Spleen (tissue), 11 donors: ENCODE data around the gene BCL2L2. TPM values are rescaled to one million over a fixed set of nuclear protein-coding genes. Genes with fewer than 3 reads are reported as not detected.

Experiments
- DNase-seq: peaks from one replicate; pipeline ENCODE4 v3.0.0-alpha.2; 2020
- H3K27ac ChIP-seq, 8 donors: fragments of 200-600 bp; sonication (generic) in 7 of 8; 1 replicate in 4 of 8; 2 replicates in 4 of 8; pipeline versions ENCODE4 v1.5.0 to v1.8.0; 2016 to 2021; ENCODE audit warnings: inconsistent platforms in 4 of 8, mild to moderate bottlenecking in 4 of 8, moderate library complexity in 1 of 8
- H3K27me3 ChIP-seq, 7 donors: fragments of 200-600 bp; sonication (generic) in 6 of 7; replicated peaks in 1 of 7; 1 replicate in 4 of 7; 2 replicates in 3 of 7; pipeline versions ENCODE4 v1.5.0 to v1.8.0; 2016 to 2021; ENCODE audit warnings: inconsistent platforms in 3 of 7, mild to moderate bottlenecking in 1 of 7
- H3K36me3 ChIP-seq, 6 donors: fragments of 200-600 bp; sonication (generic) in 5 of 6; 1 replicate in 4 of 6; 2 replicates in 2 of 6; pipeline versions ENCODE4 v1.5.0 to v1.8.0; 2016 to 2021; ENCODE audit warnings: inconsistent platforms in 2 of 6
- H3K4me1 ChIP-seq, 6 donors: fragments of 200-600 bp; sonication (generic) in 5 of 6; 1 replicate in 3 of 6; 2 replicates in 3 of 6; pipeline versions ENCODE4 v1.5.0 to v1.8.0; 2016 to 2021; ENCODE audit warnings: inconsistent platforms in 3 of 6
- H3K4me3 ChIP-seq, 8 donors: fragments of 200-600 bp; sonication (generic) in 7 of 8; 1 replicate in 4 of 8; 2 replicates in 4 of 8; pipeline versions ENCODE4 v1.5.0 to v1.8.0; 2016 to 2021; ENCODE audit warnings: inconsistent platforms in 4 of 8, mild to moderate bottlenecking in 4 of 8, moderate library complexity in 2 of 8
- H3K9me3 ChIP-seq, 8 donors: fragments of 200-600 bp; sonication (generic) in 7 of 8; 1 replicate in 4 of 8; 2 replicates in 4 of 8; pipeline versions ENCODE4 v1.5.0 to v1.8.0; 2016 to 2021; ENCODE audit warnings: inconsistent platforms in 4 of 8
- CTCF ChIP-seq, 11 experiments: fragments of 200-600 bp in 7 of 11; fragments of 450-650 bp in 4 of 11; sonication (generic) in 4 of 11; IDR thresholded peaks in 8 of 11; conservative IDR thresholded peaks in 3 of 11; 1 replicate in 7 of 11; 2 replicates in 4 of 11; pipeline versions ENCODE4 v1.4.0 to v1.8.0; 2016 to 2021; ENCODE audit warnings: antibody characterized with exemption in 11 of 11, inconsistent platforms in 4 of 11, mild to moderate bottlenecking in 1 of 11
- POLR2A ChIP-seq, 3 donors: fragments of 450-650 bp; IDR thresholded peaks; one replicate each; pipeline ENCODE4 v1.5.1; 2017; ENCODE audit warnings: antibody characterized with exemption in 3 of 3, mild to moderate bottlenecking in 1 of 3
- POLR2AphosphoS5 ChIP-seq, 3 donors: sonication (generic); formaldehyde crosslinking; IDR thresholded peaks; one replicate each; pipeline ENCODE4 v1.5.1; 2017; ENCODE audit warnings: antibody characterized with exemption in 3 of 3
- WGBS, 5 donors: extraction: QIAGEN DNeasy Blood & Tissue Kit in 3 of 5; methylation state at CpG; one replicate each; pipeline versions ENCODE4 v1.1.5 to v1.1.7; 2013 to 2018; 5-methylcytosine and 5-hydroxymethylcytosine counted together
- intact Hi-C: fragments of 100-400 bp; cut with DNase I; formaldehyde crosslinking; loops from one replicate; pipeline ENCODE4 v1.15.0; 2023; ENCODE audit warnings: low total_unique reads
- polyA plus RNA-seq, 3 donors: library from polyadenylated mRNA; stranded (reverse); fragments of 200-250 nt; gene quantifications; one replicate each; pipeline ENCODE4 v1.2.1, GENCODE V29; 2013
- total RNA-seq, 7 donors: library from RNA; depleted of rRNA in 3 of 7; stranded (reverse); fragments of >200 nt in 3 of 7; fragmentation: NEBNext Ultra II Directional in 4 of 7; extraction: Animal tissue kit (Norgen Biotek cat#: 25700) in 4 of 7; gene quantifications; one replicate each; pipeline versions ENCODE4 v1.1.0 to v1.2.1, GENCODE V29; 2016 to 2021
- donor health status: healthy with polysubstance abuse.
- donor health status: DM: no; HTN: no; CAD: no; lungs with moderate emphysema.
- donor health status: DM: no; HTN: no; CAD: no.
- donor health status: Bipolar disorder and iron deficiency.
- donor health status: healthy.
- donor health status: DM: no; HTN: no; CAD: no.
- donor health status: DM: yes; HTN: yes; CAD: no.

BCL2L2 gene
- total and polyA plus RNA-seq, 10 donors, result 5.4 to 34.6 (median 19.3) TPM

- no peaks in the 10 kb centered on the region for H3K9me3 ChIP-seq
- intact Hi-C loops, result no loop called here
- H3K27me3 ChIP-seq, result peaks cover 0 to 64% (median 4%) of the 10 kb centered on the region in 7 donors
- H3K4me1 ChIP-seq, result no peaks in the 10 kb centered on the region
- 74 to 91% (median 81%) methylated on average over 7 to 11 of the region's 11 CpGs for WGBS, 5 donors
- DNase-seq, result peak; percentile 44
- no peak overlapping the region for H3K4me3 ChIP-seq
- TF ChIP-seq POLR2A (IDR thresholded peaks at IDR 0.05), result no peak
- TF ChIP-seq CTCF (IDR thresholded peaks at IDR 0.05 in 8 of 11, conservative IDR thresholded peaks at IDR 0.05 in 3 of 11), result no peak
- TF ChIP-seq POLR2AphosphoS5 (IDR thresholded peaks at IDR 0.05), result no peak
- peaks cover 0 to 12% (median 0%) of the 10 kb centered on the region in 6 donors for H3K36me3 ChIP-seq
- no peak overlapping the region for H3K27ac ChIP-seq
Observed at GRCh38 chr14:23359167-23359626, 52.6 kb downstream of the BCL2L2 start.

- TF ChIP-seq CTCF (IDR thresholded peaks at IDR 0.05 in 8 of 11, conservative IDR thresholded peaks at IDR 0.05 in 3 of 11), result no peak
- no peak for TF ChIP-seq POLR2A (IDR thresholded peaks at IDR 0.05)
- TF ChIP-seq POLR2AphosphoS5 (IDR thresholded peaks at IDR 0.05), result no peak
- Histone ChIP-seq H3K4me3 (no peak overlapping the region), H3K4me1 (peaks cover 0 to 2% (median under 1%) of the 10 kb centered on the region in 6 donors), H3K27me3 (peaks cover 0 to 64% (median 11%) of the 10 kb centered on the region in 7 donors), H3K9me3 (no peaks in the 10 kb centered on the region), H3K36me3 (peaks cover 0 to 12% (median 0%) of the 10 kb centered on the region in 6 donors), H3K27ac (no peak overlapping the region)
- intact Hi-C loops, result no loop called here
- DNase-seq, result peak; percentile 45
- 85 to 91% (median 89%) methylated on average over 16 to 22 of the region's 22 CpGs for WGBS, 5 donors
Observed at GRCh38 chr14:23359722-23360447, 53.3 kb downstream of the BCL2L2 start.

- Histone ChIP-seq H3K4me1 (peaks cover 0 to 8% (median 6%) of the 10 kb centered on the region in 6 donors), H3K4me3 (no peak overlapping the region), H3K36me3 (peaks cover 0 to 12% (median 0%) of the 10 kb centered on the region in 6 donors), H3K9me3 (no peaks in the 10 kb centered on the region), H3K27me3 (peaks cover 0 to 65% (median 17%) of the 10 kb centered on the region in 7 donors), H3K27ac (no peak overlapping the region)
- WGBS, 5 donors, result 75 to 84% (median 78%) methylated on average over 8 to 11 of the region's 11 CpGs
- intact Hi-C loops, result no loop called here
- TF ChIP-seq CTCF (IDR thresholded peaks at IDR 0.05 in 8 of 11, conservative IDR thresholded peaks at IDR 0.05 in 3 of 11), result no peak
- no peak for TF ChIP-seq POLR2AphosphoS5 (IDR thresholded peaks at IDR 0.05)
- no peak for TF ChIP-seq POLR2A (IDR thresholded peaks at IDR 0.05)
- DNase-seq, result peak; percentile 64
Observed at GRCh38 chr14:23360496-23360895, 53.9 kb downstream of the BCL2L2 start.

GRCh38 chr14:23361320-23361719 is 54.7 kb downstream of the BCL2L2 start:
- Histone ChIP-seq H3K4me3 (no peak overlapping the region), H3K36me3 (peaks cover 0 to 12% (median 0%) of the 10 kb centered on the region in 6 donors), H3K4me1 (peaks cover 0 to 16% (median 11%) of the 10 kb centered on the region in 6 donors), H3K9me3 (no peaks in the 10 kb centered on the region), H3K27ac (no peak overlapping the region), H3K27me3 (peaks cover 0 to 65% (median 24%) of the 10 kb centered on the region in 7 donors)
- TF ChIP-seq POLR2A (IDR thresholded peaks at IDR 0.05) (no peak), CTCF (IDR thresholded peaks at IDR 0.05 in 8 of 11, conservative IDR thresholded peaks at IDR 0.05 in 3 of 11) (no peak), POLR2AphosphoS5 (IDR thresholded peaks at IDR 0.05) (no peak)
- intact Hi-C loops, result no loop called here
- no peak for DNase-seq
